ENCODE results near the gene TMPRSS2. TPM values are rescaled to one million over a fixed set of nuclear protein-coding genes. Genes with fewer than 3 reads are reported as not detected.

Gene TMPRSS2
- total and polyA plus RNA-seq, 9 of the 15 experiments (the other 6 are each of a cell fraction or from before 2014, with no cell fraction given) = 0.20 TPM; not detected in 8

GRCh38 chr21:41466024-41466820 is 41.7 kb downstream of the TMPRSS2 start:
- POLR2A ChIA-PET = interaction anchor here (0.6 kb wide), 1 partner anchor 28 kb away, joined by 3 read pairs; no protein-coding TSS in a partner anchor
- H4K20me1 ChIP-seq (replicated peaks; ENCODE audit: control insufficient read depth, insufficient read depth, low read length) = no peaks in the 10 kb centered on the region
- H3K4me2 ChIP-seq (ENCODE audit: insufficient read depth, low read length) = no peak overlapping the region
- intact Hi-C loops (cut with micrococcal nuclease) (no loop called here), in situ Hi-C loops (cut with MboI) (no loop called here)
- no peaks in the 10 kb centered on the region for H3K79me2 ChIP-seq (ENCODE audit: control insufficient read depth, insufficient read depth, low read length)
- no peaks in the 10 kb centered on the region for H3K9me1 ChIP-seq (ENCODE audit: control insufficient read depth, insufficient read depth, low read length)
- no peaks in the 10 kb centered on the region for H3K4me1 ChIP-seq (replicated peaks in 1 of 2; ENCODE audit: control insufficient read depth in 2 of 2, insufficient read depth in 2 of 2, low read length in 2 of 2)
- H3K4me3 ChIP-seq = no peak overlapping the region
- DNase-seq (ENCODE audit: extremely low read depth in 1 of 4, low spot score in 3 of 4) = no peak
- CTCF ChIA-PET (ENCODE audit: low intra/inter-chr PET ratio) = no interaction called here
- peaks cover 8 to 26% of the 10 kb centered on the region in 2 experiments; a peak in 4 of 5 replicates for H3K27me3 ChIP-seq (ENCODE audit: control insufficient read depth in 2 of 2, insufficient read depth in 2 of 2, low read length in 2 of 2)
- no TSS peak for BruUV-seq (replicated peaks)
- no peaks in the 10 kb centered on the region for H3K9me3 ChIP-seq (replicated peaks; ENCODE audit: control insufficient read depth, insufficient read depth, low read depth, low read length)
- no peaks in the 10 kb centered on the region for H3K36me3 ChIP-seq (ENCODE audit: control insufficient read depth, insufficient read depth, low read length)
- ATAC-seq = no peak
- no peak overlapping the region for H2AFZ ChIP-seq (ENCODE audit: low read depth, low read length)
- TF ChIP-seq RBBP5 (IDR thresholded peaks at IDR 0.05; ENCODE audit: borderline replicate concordance, insufficient read depth, low read length, poor library complexity, severe bottlenecking) (no peak), CBX3 (IDR thresholded peaks at IDR 0.05; ENCODE audit: borderline replicate concordance in 1 of 2, low read length in 2 of 2) (no peak), NRF1 (conservative IDR thresholded peaks at IDR 0.05 in 1 of 2, IDR thresholded peaks at IDR 0.05 in 1 of 2) (no peak), MCM7 (IDR thresholded peaks at IDR 0.05) (no peak), ZNF449 (CRISPR knock-in tag; IDR thresholded peaks at IDR 0.05) (no peak), SAFB2 (IDR thresholded peaks at IDR 0.05; ENCODE audit: borderline replicate concordance, low read depth, low read length, severe bottlenecking) (no peak), CTCF (IDR thresholded peaks at IDR 0.05 in 2 of 3, conservative IDR thresholded peaks at IDR 0.05 in 1 of 3; ENCODE audit: insufficient read depth in 2 of 3, low read depth in 1 of 3, low read length in 3 of 3) (no peak)
- TF ChIP-seq, protein P1, sequence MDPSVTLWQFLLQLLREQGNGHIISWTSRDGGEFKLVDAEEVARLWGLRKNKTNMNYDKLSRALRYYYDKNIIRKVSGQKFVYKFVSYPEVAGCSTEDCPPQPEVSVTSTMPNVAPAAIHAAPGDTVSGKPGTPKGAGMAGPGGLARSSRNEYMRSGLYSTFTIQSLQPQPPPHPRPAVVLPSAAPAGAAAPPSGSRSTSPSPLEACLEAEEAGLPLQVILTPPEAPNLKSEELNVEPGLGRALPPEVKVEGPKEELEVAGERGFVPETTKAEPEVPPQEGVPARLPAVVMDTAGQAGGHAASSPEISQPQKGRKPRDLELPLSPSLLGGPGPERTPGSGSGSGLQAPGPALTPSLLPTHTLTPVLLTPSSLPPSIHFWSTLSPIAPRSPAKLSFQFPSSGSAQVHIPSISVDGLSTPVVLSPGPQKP (CRISPR knock-in tag; IDR thresholded peaks at IDR 0.05) = no peak
- TF ChIP-seq, protein P2, sequence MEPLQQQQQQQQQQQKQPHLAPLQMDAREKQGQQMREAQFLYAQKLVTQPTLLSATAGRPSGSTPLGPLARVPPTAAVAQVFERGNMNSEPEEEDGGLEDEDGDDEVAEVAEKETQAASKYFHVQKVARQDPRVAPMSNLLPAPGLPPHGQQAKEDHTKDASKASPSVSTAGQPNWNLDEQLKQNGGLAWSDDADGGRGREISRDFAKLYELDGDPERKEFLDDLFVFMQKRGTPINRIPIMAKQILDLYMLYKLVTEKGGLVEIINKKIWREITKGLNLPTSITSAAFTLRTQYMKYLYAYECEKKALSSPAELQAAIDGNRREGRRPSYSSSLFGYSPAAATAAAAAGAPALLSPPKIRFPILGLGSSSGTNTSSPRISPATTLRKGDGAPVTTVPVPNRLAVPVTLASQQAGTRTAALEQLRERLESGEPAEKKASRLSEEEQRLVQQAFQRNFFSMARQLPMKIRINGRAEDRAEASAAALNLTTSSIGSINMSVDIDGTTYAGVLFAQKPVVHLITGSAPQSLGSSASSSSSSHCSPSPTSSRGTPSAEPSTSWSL (CRISPR knock-in tag; IDR thresholded peaks at IDR 0.05; ENCODE audit: borderline replicate concordance) = no peak
- TF ChIP-seq, protein P3, sequence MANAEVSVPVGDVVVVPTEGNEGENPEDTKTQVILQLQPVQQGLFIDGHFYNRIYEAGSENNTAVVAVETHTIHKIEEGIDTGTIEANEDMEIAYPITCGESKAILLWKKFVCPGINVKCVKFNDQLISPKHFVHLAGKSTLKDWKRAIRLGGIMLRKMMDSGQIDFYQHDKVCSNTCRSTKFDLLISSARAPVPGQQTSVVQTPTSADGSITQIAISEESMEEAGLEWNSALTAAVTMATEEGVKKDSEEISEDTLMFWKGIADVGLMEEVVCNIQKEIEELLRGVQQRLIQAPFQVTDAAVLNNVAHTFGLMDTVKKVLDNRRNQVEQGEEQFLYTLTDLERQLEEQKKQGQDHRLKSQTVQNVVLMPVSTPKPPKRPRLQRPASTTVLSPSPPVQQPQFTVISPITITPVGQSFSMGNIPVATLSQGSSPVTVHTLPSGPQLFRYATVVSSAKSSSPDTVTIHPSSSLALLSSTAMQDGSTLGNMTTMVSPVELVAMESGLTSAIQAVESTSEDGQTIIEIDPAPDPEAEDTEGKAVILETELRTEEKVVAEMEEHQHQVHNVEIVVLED (CRISPR knock-in tag; IDR thresholded peaks at IDR 0.05) = no peak
- H3K9ac ChIP-seq (ENCODE audit: insufficient read depth in 1 of 2, low read depth in 2 of 2, low read length in 2 of 2) = no peak overlapping the region
- WGBS (ENCODE audit: insufficient coverage, low coverage, missing lambda C conversion rate) = 1% methylated on average over 23 of the region's 23 CpGs
- no peak overlapping the region for H3K27ac ChIP-seq (ENCODE audit: extremely low read depth, low read depth, low read length)
- FAIRE-seq = no peak
